HepG2 (cell line): Measurements from ENCODE around the gene MGAT5. TPM values are rescaled to one million over a fixed set of nuclear protein-coding genes. Genes with fewer than 3 reads are reported as not detected.

Experiments used
- ATAC-seq: fragments of 200-7000 bp; cut with Tn5 transposase; 3 replicates; pipeline ENCODE4 v1.9.1; 2020; ENCODE audit warnings: mild to moderate bottlenecking, moderate library complexity
- BruUV-seq: library from RNA; stranded (reverse); fragments of 400-500 nt; replicated peaks from 2 replicates; lab custom pipeline; 2021; lab: Mats Ljungman, UMichigan
- CTCF ChIA-PET: fragments of 300-600 bp; formaldehyde crosslinking; extraction: SDS; loops from one replicate; lab custom pipeline; 2021; ENCODE audit warnings: low total read pairs, inconsistent platforms, low intra/inter-chr PET ratio; lab: Yijun Ruan, JAX
- POLR2A ChIA-PET: fragments of 350-600 bp; sonication (Branson Sonifier 250); formaldehyde crosslinking; loops from one replicate; lab custom pipeline; 2020; ENCODE audit warnings: antibody characterized with exemption, inconsistent platforms; lab: Yijun Ruan, JAX
- DNase-seq: peaks from one replicate; pipeline ENCODE4 v3.0.0-alpha.2; 2015; ENCODE audit warnings: low spot score
- FAIRE-seq: peaks from 3 replicates; lab custom pipeline; 2011; peaks lifted over from hg19 to GRCh38; lab: Jason Lieb, UNC
- H2AFZ ChIP-seq: one replicate; pipeline ENCODE4 v1.6.1; 2011; ENCODE audit warnings: low read length, inconsistent platforms
- H3K27ac ChIP-seq: fragments of 300-600 bp; 3 replicates; pipeline ENCODE4 v1.8.0; 2011; ENCODE audit warnings: mixed run types, mild to moderate bottlenecking, mixed read lengths, low read length, inconsistent platforms; ENCODE audit not compliant: insufficient read depth; ENCODE audit errors: extremely low read length
- H3K27me3 ChIP-seq, 2 experiments: fragments of 200-600 bp in 1 of 2; 2 replicates in 1 of 2; 3 replicates in 1 of 2; pipeline versions ENCODE4 v1.6.0 to v1.8.0; 2011; ENCODE audit warnings: low read length in 2 of 2, mild to moderate bottlenecking in 2 of 2, moderate library complexity in 2 of 2, inconsistent platforms in 1 of 2; ENCODE audit not compliant: insufficient read depth in 2 of 2, control insufficient read depth in 1 of 2
- H3K36me3 ChIP-seq, 2 experiments: fragments of 200-600 bp in 1 of 2; replicated peaks in 1 of 2; 2 replicates in 1 of 2; 3 replicates in 1 of 2; pipeline versions ENCODE4 v1.5.1 to v1.8.0; 2011; ENCODE audit warnings: low read length in 2 of 2, inconsistent platforms in 1 of 2; ENCODE audit not compliant: insufficient read depth in 2 of 2, control insufficient read depth in 1 of 2
- H3K4me1 ChIP-seq: 2 replicates; pipeline ENCODE4 v1.5.1; 2012; ENCODE audit warnings: low read length, inconsistent platforms; ENCODE audit not compliant: insufficient read depth
- H3K4me2 ChIP-seq: 2 replicates; pipeline ENCODE4 v1.6.0; 2011; ENCODE audit warnings: low read depth, low read length, inconsistent platforms
- H3K4me3 ChIP-seq, 3 experiments: fragments of 200-600 bp in 1 of 3; sonication (generic), shearing (Covaris generic) in 1 of 3; replicated peaks in 1 of 3; 2 replicates each; pipeline ENCODE4 v1.5.1; 2011 to 2016; ENCODE audit warnings: low read length in 3 of 3, inconsistent platforms in 2 of 3, low read depth in 2 of 3, mild to moderate bottlenecking in 2 of 3, control low read depth in 1 of 3, mixed read lengths in 1 of 3; ENCODE audit not compliant: insufficient read depth in 1 of 3
- H3K79me2 ChIP-seq: one replicate; pipeline ENCODE4 v1.6.1; 2011; ENCODE audit warnings: low read length, inconsistent platforms; ENCODE audit not compliant: insufficient read depth
- H3K9ac ChIP-seq: 2 replicates; pipeline ENCODE4 v1.6.0; 2011; ENCODE audit warnings: mild to moderate bottlenecking, low read depth, low read length, inconsistent platforms; ENCODE audit not compliant: insufficient read depth
- H3K9me3 ChIP-seq: 2 replicates; pipeline ENCODE4 v1.5.1; 2012; ENCODE audit warnings: mild to moderate bottlenecking, low read length
- H4K20me1 ChIP-seq: 2 replicates; pipeline ENCODE4 v1.6.0; 2011; ENCODE audit warnings: inconsistent platforms, mild to moderate bottlenecking, low read length, moderate library complexity; ENCODE audit not compliant: insufficient read depth
- AGO1 ChIP-seq: fragments of 200-400 bp; formaldehyde crosslinking; IDR thresholded peaks from 2 replicates; pipeline ENCODE4 v1.6.1; 2017; ENCODE audit warnings: mild to moderate bottlenecking, low read depth, low read length, moderate library complexity; ENCODE audit not compliant: poor library complexity, severe bottlenecking
- ARNT2 ChIP-seq: sonication (generic); formaldehyde crosslinking; IDR thresholded peaks from 2 replicates; pipeline ENCODE4 v1.8.0; 2022; ENCODE audit warnings: mild to moderate bottlenecking, low read depth, missing genetic modification reagents, moderate library complexity
- CCDC6 ChIP-seq: sonication (generic); formaldehyde crosslinking; IDR thresholded peaks from 2 replicates; pipeline ENCODE4 v1.8.1; 2022; ENCODE audit warnings: mild to moderate bottlenecking, missing genetic modification reagents, moderate library complexity
- CREB3 ChIP-seq: sonication (generic); formaldehyde crosslinking; IDR thresholded peaks from 2 replicates; pipeline ENCODE4 v1.5.0; 2020; ENCODE audit warnings: missing genetic modification reagents
- ELF4 ChIP-seq: sonication (generic); formaldehyde crosslinking; IDR thresholded peaks from 2 replicates; pipeline ENCODE4 v1.5.0; 2020; ENCODE audit warnings: missing genetic modification reagents, mild to moderate bottlenecking, moderate library complexity, borderline replicate concordance
- GZF1 ChIP-seq: sonication (generic); formaldehyde crosslinking; IDR thresholded peaks from 2 replicates; pipeline ENCODE4 v1.5.1; 2020; ENCODE audit warnings: mild to moderate bottlenecking, missing genetic modification reagents
- MEIS2 ChIP-seq: sonication (generic); formaldehyde crosslinking; IDR thresholded peaks from 2 replicates; pipeline ENCODE4 v1.9.0; 2021; ENCODE audit warnings: mild to moderate bottlenecking, missing genetic modification reagents
- MYNN ChIP-seq: sonication (generic); formaldehyde crosslinking; IDR thresholded peaks from 2 replicates; pipeline ENCODE4 v1.4.0; 2020; ENCODE audit warnings: mild to moderate bottlenecking, low read depth, missing genetic modification reagents
- MZF1 ChIP-seq: sonication (generic); formaldehyde crosslinking; IDR thresholded peaks from 2 replicates; pipeline ENCODE4 v1.8.1; 2023; ENCODE audit warnings: mild to moderate bottlenecking, missing genetic modification reagents, borderline replicate concordance
- POLR2A ChIP-seq, 2 experiments: IDR thresholded peaks; 2 replicates each; pipeline ENCODE4 v1.6.1; 2011; ENCODE audit warnings: low read depth in 2 of 2, low read length in 2 of 2, mild to moderate bottlenecking in 1 of 2, moderate library complexity in 1 of 2; ENCODE audit not compliant: insufficient read depth in 1 of 2
- POLR2G ChIP-seq: fragments of 200-400 bp; formaldehyde crosslinking; IDR thresholded peaks from 2 replicates; pipeline ENCODE4 v1.6.1; 2018; ENCODE audit warnings: mild to moderate bottlenecking, low read depth, low read length, moderate library complexity
- RBM22 ChIP-seq: fragments of 200-400 bp; formaldehyde crosslinking; optimal IDR thresholded peaks from 2 replicates; pipeline ENCODE3; 2017; ENCODE audit warnings: mild to moderate bottlenecking, low read length, moderate library complexity
- SRF ChIP-seq: IDR thresholded peaks from 2 replicates; pipeline ENCODE4 v1.6.1; 2011; ENCODE audit warnings: mild to moderate bottlenecking, low read depth, low read length, moderate library complexity
- TAF1 ChIP-seq: sonication (generic); formaldehyde crosslinking; IDR thresholded peaks from 2 replicates; pipeline ENCODE4 v1.4.0; 2020; ENCODE audit warnings: missing genetic modification reagents
- TCF7 ChIP-seq: sonication (generic); IDR thresholded peaks from 2 replicates; pipeline ENCODE4 v1.6.1; 2016; ENCODE audit warnings: antibody characterized with exemption, low read depth
- ZNF776 ChIP-seq: sonication (generic); formaldehyde crosslinking; IDR thresholded peaks from 2 replicates; pipeline ENCODE4 v1.4.0; 2020; ENCODE audit warnings: mild to moderate bottlenecking, missing genetic modification reagents
- ZNF777 ChIP-seq: sonication (generic); formaldehyde crosslinking; IDR thresholded peaks from 2 replicates; pipeline ENCODE4 v1.4.0; 2020; ENCODE audit warnings: missing genetic modification reagents
- WGBS: methylation state at CpG from one replicate; pipeline ENCODE4 v1.1.6; 2017; ENCODE audit warnings: low lambda C conversion rate; 5-methylcytosine and 5-hydroxymethylcytosine counted together
- in situ Hi-C: cut with HindIII; loops from 2 replicates; pipeline ENCODE4 v1.10.0; 2017; ENCODE audit warnings: low pct_unique_long_range_greater_than_20kb; ENCODE audit not compliant: extremely low pct_ligation_motif_present
- intact Hi-C: fragments of 100-400 bp; cut with micrococcal nuclease; formaldehyde crosslinking; loops from one replicate; pipeline ENCODE4 v1.10.0; 2022; ENCODE audit not compliant: unreplicated experiment
- polyA plus RNA-seq, 8 experiments: library from polyadenylated mRNA; depleted of rRNA in 3 of 8; stranded (reverse) in 7 of 8; unstranded in 1 of 8; fragments of >200 nt; fragmentation: Illumina TruSeq in 4 of 8; extraction: Trizol in 4 of 8; gene quantifications; 2 replicates each; pipeline versions ENCODE4 v1.2.1 to v1.2.3, GENCODE V29; 2011 to 2016; ENCODE audit warnings: low read depth in 4 of 8, missing spikeins in 1 of 8, mixed read lengths in 1 of 8; ENCODE audit not compliant: insufficient read depth in 1 of 8
- total RNA-seq, 5 experiments: library from RNA; depleted of rRNA; stranded (reverse); fragments of >200 nt; fragmentation: Illumina TruSeq; extraction: Trizol; gene quantifications; 2 replicates each; pipeline ENCODE4 v1.2.3, GENCODE V29; 2016; ENCODE audit warnings: low read depth in 1 of 5

MGAT5 gene
- total and polyA plus RNA-seq, 2 of the 13 experiments (the other 11 are each of a cell fraction or from before 2014, with no cell fraction given): 33.1 to 60.2 TPM

GRCh38 chr2:134453476-134453875 is 199.6 kb downstream of the MGAT5 start:
- BruUV-seq: no TSS peak
- Histone ChIP-seq H3K27me3 (no peaks in the 10 kb centered on the region), H2AFZ (no peak overlapping the region), H3K9ac (no peak overlapping the region), H4K20me1 (no peaks in the 10 kb centered on the region; the same call in 1 of the 2 replicates), H3K4me3 (no peak overlapping the region), H3K27ac (no peak overlapping the region), H3K79me2 (no peaks in the 10 kb centered on the region), H3K4me1 (peaks cover 41% of the 10 kb centered on the region), H3K9me3 (no peaks in the 10 kb centered on the region), H3K36me3 (peaks cover 24 to 39% of the 10 kb centered on the region in 2 experiments), H3K4me2 (no peak overlapping the region)
- TF ChIP-seq ZNF777 (CRISPR knock-in tag) (no peak), ZNF776 (CRISPR knock-in tag) (no peak), RBM22 (peak; percentile 4)
- DNase-seq (no peak), FAIRE-seq (no peak), ATAC-seq (no peak)
- CTCF ChIA-PET: no interaction called here
- POLR2A ChIA-PET: interaction anchor here (4.3 kb wide), 1 partner anchor 41 kb away, joined by 26 read pairs; no protein-coding TSS in a partner anchor
- in situ Hi-C loops: loop anchor here (10.0 kb wide), 2 partner anchors 329 to 569 kb away; no protein-coding TSS in a partner anchor
- 97% methylated on average over 4 of the region's 4 CpGs for WGBS
- intact Hi-C loops: no loop called here

- Histone ChIP-seq H2AFZ (no peak overlapping the region), H4K20me1 (no peaks in the 10 kb centered on the region; the same call in 1 of the 2 replicates), H3K27ac (no peak overlapping the region), H3K9ac (no peak overlapping the region), H3K9me3 (no peaks in the 10 kb centered on the region), H3K79me2 (no peaks in the 10 kb centered on the region)
- POLR2A ChIA-PET: no interaction called here
- intact Hi-C loops: no loop called here
- WGBS: 99% methylated on average over 10 of the region's 10 CpGs
- no peak for DNase-seq
- TF ChIP-seq RBM22 (peak; percentile 95), MYNN (CRISPR knock-in tag) (no peak), MEIS2 (CRISPR knock-in tag) (no peak), POLR2A (IDR thresholded peaks at IDR 0.05; ENCODE audit: insufficient read depth in 1 of 2, low read depth in 2 of 2, low read length in 2 of 2) (peak in 1 of 2 experiments; percentile 28; a peak in 1 of 4 replicates), TAF1 (CRISPR knock-in tag) (no peak), SRF (no peak), GZF1 (CRISPR knock-in tag) (no peak), AGO1 (no peak), TCF7 (no peak), MZF1 (CRISPR knock-in tag) (no peak), POLR2G (peak; percentile 52; the same call in 1 of the 2 replicates), CCDC6 (CRISPR knock-in tag) (no peak), CREB3 (CRISPR knock-in tag) (no peak), ELF4 (CRISPR knock-in tag) (no peak), ARNT2 (no peak)
- TF ChIP-seq, all 625 proteins: peak for 3
- peaks cover 46% of the 10 kb centered on the region for H3K4me1 ChIP-seq
- CTCF ChIA-PET: no interaction called here
- no TSS peak for BruUV-seq
- ATAC-seq (no peak), FAIRE-seq (no peak)
- no peak overlapping the region for H3K4me2 ChIP-seq
- in situ Hi-C loops: loop anchor here (10.0 kb wide), 2 partner anchors 329 to 569 kb away; no protein-coding TSS in a partner anchor
- no peaks in the 10 kb centered on the region for H3K27me3 ChIP-seq
- H3K36me3 ChIP-seq: peaks cover 20 to 34% of the 10 kb centered on the region in 2 experiments
- no peak overlapping the region for H3K4me3 ChIP-seq
Measured at GRCh38 chr2:134453973-134454372, 200.1 kb downstream of the MGAT5 start.
